GM19452 (cell line): ENCODE measurements around the gene ARID5B.

ENCODE experiments used
- ATAC-seq: cut with Tn5 transposase; IDR thresholded peaks from one replicate; pipeline ENCODE4 v1.9.1; 2021; ENCODE audit not compliant: unreplicated experiment

The ARID5B gene

GRCh38 chr10:61987537-61987936 is 86.0 kb downstream of the ARID5B start:
- ATAC-seq: peak; percentile 23

GRCh38 chr10:61987951-61988379 is 86.5 kb downstream of the ARID5B start:
- ATAC-seq: peak; percentile 97

- ATAC-seq: no peak
Observed at GRCh38 chr10:61989995-61990760, 88.7 kb downstream of the ARID5B start.

GRCh38 chr10:61990761-61991135 is 89.2 kb downstream of the ARID5B start:
- no peak for ATAC-seq

GRCh38 chr10:61991166-61991565 is 89.7 kb downstream of the ARID5B start:
- ATAC-seq: no peak

GRCh38 chr10:61992059-61992460 is 90.6 kb downstream of the ARID5B start:
- no peak for ATAC-seq

- no peak for ATAC-seq
Observed at GRCh38 chr10:61992671-61993668, 91.5 kb downstream of the ARID5B start.

GRCh38 chr10:61993711-61994401 is 92.4 kb downstream of the ARID5B start:
- no peak for ATAC-seq

- no peak for ATAC-seq
Observed at GRCh38 chr10:61994405-61995219, 93.1 kb downstream of the ARID5B start.

GRCh38 chr10:61995220-61995503 is 93.7 kb downstream of the ARID5B start:
- no peak for ATAC-seq

GRCh38 chr10:61998937-61999336 is 97.4 kb downstream of the ARID5B start:
- no peak for ATAC-seq

GRCh38 chr10:62000037-62000603 is 98.6 kb downstream of the ARID5B start:
- peak; percentile 71 for ATAC-seq

GRCh38 chr10:62000726-62001125 is 99.2 kb downstream of the ARID5B start:
- peak; percentile 3 for ATAC-seq

- no peak for ATAC-seq
Observed at GRCh38 chr10:62001898-62002297, 100.4 kb downstream of the ARID5B start.

- no peak for ATAC-seq
Observed at GRCh38 chr10:62002753-62003152, 101.3 kb downstream of the ARID5B start.

GRCh38 chr10:62004042-62004441 is 102.5 kb downstream of the ARID5B start:
- no peak for ATAC-seq

- no peak for ATAC-seq
Observed at GRCh38 chr10:62005281-62005680, 103.8 kb downstream of the ARID5B start.

GRCh38 chr10:62005687-62006086 is 104.2 kb downstream of the ARID5B start:
- no peak for ATAC-seq

- no peak for ATAC-seq
Observed at GRCh38 chr10:62007145-62007544, 105.6 kb downstream of the ARID5B start.

GRCh38 chr10:62008196-62008595 is 106.7 kb downstream of the ARID5B start:
- no peak for ATAC-seq
